Kidney epithelial cell (primary cell): ENCODE measurements around the gene HEXD. TPM values are rescaled to one million over a fixed set of nuclear protein-coding genes. Genes with fewer than 3 reads are reported as not detected.

Experiments used
- DNase-seq: peaks from one replicate; pipeline ENCODE4 v3.0.0-alpha.2; 2010; ENCODE audit warnings: low read depth
- H3K27me3 ChIP-seq: 2 replicates; pipeline ENCODE4 v1.6.0; 2011; ENCODE audit warnings: low read length; ENCODE audit not compliant: control insufficient read depth, insufficient read depth
- H3K36me3 ChIP-seq: 2 replicates; pipeline ENCODE4 v1.5.1; 2011; ENCODE audit warnings: low read length; ENCODE audit not compliant: control insufficient read depth, insufficient read depth
- H3K4me3 ChIP-seq: 2 replicates; pipeline ENCODE4 v1.5.1; 2011; ENCODE audit warnings: low read depth, mild to moderate bottlenecking, control low read depth, low read length
- total RNA-seq: library from RNA; depleted of rRNA; stranded (reverse); fragments of >200 nt; gene quantifications from 2 replicates; pipeline ENCODE4 v1.2.3, GENCODE V29; 2015
- TF ChIP-seq, protein P1 (sequence below): IDR thresholded peaks from 2 replicates; pipeline ENCODE4 v1.5.1; 2011; ENCODE audit warnings: mild to moderate bottlenecking, moderate library complexity, low read length, control low read depth, inconsistent platforms; ENCODE audit not compliant: insufficient read depth, poor library complexity, severe bottlenecking

Gene HEXD
- total RNA-seq, 1 donor from 2014 or later, result 18.5 TPM

DNA sequence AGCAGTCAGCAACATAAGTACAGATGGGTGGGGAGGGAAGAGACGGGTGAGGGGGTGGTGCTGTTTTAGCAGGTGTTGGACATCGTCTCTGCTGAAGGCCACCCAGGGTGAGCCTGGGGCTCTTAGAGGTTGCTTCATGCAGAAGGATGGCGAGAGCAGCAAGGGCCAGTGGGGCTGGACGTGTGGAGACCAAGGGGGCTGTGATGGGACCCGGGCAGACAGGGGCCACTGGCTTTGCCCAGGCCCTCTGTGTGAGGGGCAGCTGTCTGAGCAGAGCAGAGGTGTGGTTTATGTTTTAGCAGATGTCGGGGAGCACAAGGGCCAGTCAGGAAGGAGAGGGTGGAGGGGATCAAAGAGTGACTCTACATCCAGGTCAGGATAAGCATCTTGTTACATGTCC lies 45.2 kb downstream of the HEXD start:
- no peak for DNase-seq
- no peak overlapping the region for H3K4me3 ChIP-seq
- TF ChIP-seq, protein P1, sequence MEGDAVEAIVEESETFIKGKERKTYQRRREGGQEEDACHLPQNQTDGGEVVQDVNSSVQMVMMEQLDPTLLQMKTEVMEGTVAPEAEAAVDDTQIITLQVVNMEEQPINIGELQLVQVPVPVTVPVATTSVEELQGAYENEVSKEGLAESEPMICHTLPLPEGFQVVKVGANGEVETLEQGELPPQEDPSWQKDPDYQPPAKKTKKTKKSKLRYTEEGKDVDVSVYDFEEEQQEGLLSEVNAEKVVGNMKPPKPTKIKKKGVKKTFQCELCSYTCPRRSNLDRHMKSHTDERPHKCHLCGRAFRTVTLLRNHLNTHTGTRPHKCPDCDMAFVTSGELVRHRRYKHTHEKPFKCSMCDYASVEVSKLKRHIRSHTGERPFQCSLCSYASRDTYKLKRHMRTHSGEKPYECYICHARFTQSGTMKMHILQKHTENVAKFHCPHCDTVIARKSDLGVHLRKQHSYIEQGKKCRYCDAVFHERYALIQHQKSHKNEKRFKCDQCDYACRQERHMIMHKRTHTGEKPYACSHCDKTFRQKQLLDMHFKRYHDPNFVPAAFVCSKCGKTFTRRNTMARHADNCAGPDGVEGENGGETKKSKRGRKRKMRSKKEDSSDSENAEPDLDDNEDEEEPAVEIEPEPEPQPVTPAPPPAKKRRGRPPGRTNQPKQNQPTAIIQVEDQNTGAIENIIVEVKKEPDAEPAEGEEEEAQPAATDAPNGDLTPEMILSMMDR, result no peak
- H3K27me3 ChIP-seq, result no peaks in the 10 kb centered on the region
- peaks cover 4% of the 10 kb centered on the region for H3K36me3 ChIP-seq

DNA sequence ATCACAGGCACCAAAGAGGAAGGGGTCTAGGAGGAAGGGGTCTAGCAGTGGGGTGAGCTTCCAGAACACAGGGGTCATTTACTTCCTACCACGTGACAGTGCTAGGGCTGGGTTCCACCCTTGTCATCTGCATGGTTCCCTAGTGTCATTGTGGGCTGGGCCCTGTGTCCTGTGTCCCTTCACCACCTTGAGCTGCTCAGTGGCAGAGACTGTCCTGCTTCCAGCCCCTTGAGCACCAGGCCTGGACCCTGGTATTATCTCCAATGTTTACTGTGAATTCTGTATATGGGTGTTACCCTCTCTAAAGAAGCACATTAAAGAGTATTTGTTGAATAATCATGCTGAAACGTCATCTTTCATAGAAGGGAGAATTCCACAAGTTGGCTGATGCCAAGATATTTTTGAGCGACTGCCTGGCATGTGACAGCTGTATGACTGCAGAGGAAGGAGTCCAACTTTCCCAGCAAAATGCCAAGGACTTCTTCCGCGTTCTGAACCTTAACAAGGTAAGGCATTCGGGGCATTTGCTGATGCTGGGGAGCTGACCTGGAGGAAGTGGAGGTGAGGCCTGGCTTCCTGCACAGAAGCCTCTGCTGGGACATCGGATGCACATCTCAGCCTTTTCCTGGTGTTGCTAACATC lies 45.9 kb downstream of the HEXD start:
- peaks cover 5% of the 10 kb centered on the region for H3K36me3 ChIP-seq
- H3K4me3 ChIP-seq, result no peak overlapping the region
- no peaks in the 10 kb centered on the region for H3K27me3 ChIP-seq
- no peak for DNase-seq
- TF ChIP-seq, protein P1, result no peak

DNA sequence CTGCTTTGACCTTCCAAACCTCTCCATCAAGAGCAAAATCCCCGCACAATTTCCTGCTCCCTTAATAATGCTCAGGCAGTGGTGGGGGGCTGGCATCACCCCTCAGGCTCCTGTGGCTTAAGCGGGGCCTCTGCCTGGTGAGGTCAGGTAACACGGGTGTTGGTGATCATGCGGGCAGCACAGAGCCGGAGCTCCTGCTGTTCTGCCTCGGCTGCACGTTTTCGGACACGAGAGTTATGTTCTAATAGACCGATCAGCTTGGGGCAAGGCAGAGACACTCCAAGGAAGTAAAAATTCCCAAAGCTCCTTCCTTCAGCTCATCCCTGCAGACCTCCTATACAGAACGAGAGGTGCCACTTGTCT lies 46.4 kb downstream of the HEXD start:
- H3K36me3 ChIP-seq, result peaks cover 5% of the 10 kb centered on the region
- no peak overlapping the region for H3K4me3 ChIP-seq
- TF ChIP-seq, protein P1, result no peak
- no peak for DNase-seq
- no peaks in the 10 kb centered on the region for H3K27me3 ChIP-seq

DNA sequence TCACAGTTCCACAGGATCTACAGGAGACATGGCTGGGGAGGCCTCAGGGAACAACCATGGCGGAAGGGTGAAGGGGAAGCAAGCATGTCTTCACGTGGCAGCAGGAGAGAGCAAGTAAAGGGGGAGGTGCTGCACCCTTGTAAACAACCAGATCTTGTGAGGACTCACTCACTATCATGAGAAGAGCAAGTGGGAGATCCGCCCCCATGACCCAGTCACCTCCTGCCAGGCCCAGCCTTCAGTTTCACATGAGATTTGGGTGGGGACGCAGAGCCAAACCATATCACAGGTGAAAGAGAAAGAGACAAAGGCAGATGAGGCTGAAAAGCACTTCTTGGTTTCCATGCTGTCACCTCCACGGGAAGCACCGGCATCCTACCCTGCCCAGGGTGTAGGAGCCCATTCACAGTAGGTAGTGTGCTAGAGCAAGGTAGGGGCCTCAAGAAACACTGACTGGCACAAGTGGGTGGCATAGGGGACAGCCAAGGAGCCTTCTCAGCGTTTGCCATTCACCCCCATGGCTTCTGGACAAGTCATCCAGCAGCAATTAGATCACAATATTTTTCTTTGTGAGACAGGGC lies 47.0 kb downstream of the HEXD start:
- Histone ChIP-seq H3K27me3 (no peaks in the 10 kb centered on the region), H3K36me3 (peaks cover 5% of the 10 kb centered on the region), H3K4me3 (no peak overlapping the region)
- TF ChIP-seq, protein P1, result no peak
- no peak for DNase-seq

DNA sequence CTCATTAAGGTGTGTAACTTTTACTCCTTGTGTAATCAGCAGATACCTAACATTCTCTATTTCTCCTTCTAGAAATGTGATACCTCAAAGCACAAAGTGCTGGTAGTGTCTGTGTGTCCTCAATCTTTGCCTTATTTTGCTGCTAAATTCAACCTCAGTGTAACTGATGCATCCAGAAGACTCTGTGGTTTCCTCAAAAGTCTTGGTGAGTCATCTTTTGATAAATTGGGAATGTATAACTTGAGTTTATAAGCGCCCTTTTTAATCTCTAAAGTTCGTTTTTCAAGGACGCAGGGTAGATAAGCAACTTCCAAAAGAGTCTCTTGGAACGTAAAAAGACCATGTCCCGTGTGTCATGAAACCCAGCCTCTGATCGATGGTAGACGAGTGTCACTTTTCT lies 50.5 kb downstream of the HEXD start:
- Histone ChIP-seq H3K36me3 (peaks cover 3% of the 10 kb centered on the region), H3K27me3 (no peaks in the 10 kb centered on the region), H3K4me3 (no peak overlapping the region)
- DNase-seq, result no peak
- TF ChIP-seq, protein P1, result no peak

DNA sequence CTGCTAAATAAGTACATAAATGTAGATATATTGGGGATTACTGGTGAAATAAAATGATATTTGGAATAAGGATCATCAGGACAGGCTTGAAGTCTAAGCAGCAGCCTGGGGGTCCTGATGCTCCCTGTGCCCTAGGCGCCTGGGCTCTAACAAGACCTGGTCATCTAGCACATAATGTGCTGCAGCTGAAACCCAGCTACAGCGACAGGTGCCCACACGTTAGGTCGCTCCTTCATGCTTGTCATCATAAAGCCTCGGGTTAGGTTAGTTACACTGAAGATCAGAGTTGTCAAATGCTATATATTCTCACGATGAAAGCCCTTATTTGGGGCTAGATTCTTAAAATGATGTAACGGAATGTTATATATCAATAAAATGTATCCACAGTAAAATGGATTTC lies 51.9 kb downstream of the HEXD start:
- DNase-seq, result no peak
- TF ChIP-seq, protein P1, result no peak
- H3K4me3 ChIP-seq, result no peak overlapping the region
- peaks cover 3% of the 10 kb centered on the region for H3K36me3 ChIP-seq
- H3K27me3 ChIP-seq, result no peaks in the 10 kb centered on the region
